ENCODE results near the gene CPSF7. TPM values are rescaled to one million over a fixed set of nuclear protein-coding genes. Genes with fewer than 3 reads are reported as not detected.

The CPSF7 gene
- total RNA-seq, 4 donors from 2014 or later: 58.8 to 95.1 (median 72.8) TPM

- intact Hi-C loops (cut with DNase I): no loop called here
- Histone ChIP-seq H3K9me3 (no peaks in the 10 kb centered on the region), H3K4me3 (replicated peaks in 1 of 3) (no peak overlapping the region), H3K36me3 (peaks cover 71 to 82% of the 10 kb centered on the region in 2 donors), H3K27ac (no peak overlapping the region), H3K4me1 (no peaks in the 10 kb centered on the region), H3K27me3 (no peaks in the 10 kb centered on the region)
- TF ChIP-seq POLR2A (IDR thresholded peaks at IDR 0.05): no peak
- TF ChIP-seq, protein P1, sequence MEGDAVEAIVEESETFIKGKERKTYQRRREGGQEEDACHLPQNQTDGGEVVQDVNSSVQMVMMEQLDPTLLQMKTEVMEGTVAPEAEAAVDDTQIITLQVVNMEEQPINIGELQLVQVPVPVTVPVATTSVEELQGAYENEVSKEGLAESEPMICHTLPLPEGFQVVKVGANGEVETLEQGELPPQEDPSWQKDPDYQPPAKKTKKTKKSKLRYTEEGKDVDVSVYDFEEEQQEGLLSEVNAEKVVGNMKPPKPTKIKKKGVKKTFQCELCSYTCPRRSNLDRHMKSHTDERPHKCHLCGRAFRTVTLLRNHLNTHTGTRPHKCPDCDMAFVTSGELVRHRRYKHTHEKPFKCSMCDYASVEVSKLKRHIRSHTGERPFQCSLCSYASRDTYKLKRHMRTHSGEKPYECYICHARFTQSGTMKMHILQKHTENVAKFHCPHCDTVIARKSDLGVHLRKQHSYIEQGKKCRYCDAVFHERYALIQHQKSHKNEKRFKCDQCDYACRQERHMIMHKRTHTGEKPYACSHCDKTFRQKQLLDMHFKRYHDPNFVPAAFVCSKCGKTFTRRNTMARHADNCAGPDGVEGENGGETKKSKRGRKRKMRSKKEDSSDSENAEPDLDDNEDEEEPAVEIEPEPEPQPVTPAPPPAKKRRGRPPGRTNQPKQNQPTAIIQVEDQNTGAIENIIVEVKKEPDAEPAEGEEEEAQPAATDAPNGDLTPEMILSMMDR (IDR thresholded peaks at IDR 0.05): no peak
- DNase-seq: no peak
- WGBS, 2 donors: 88 to 97% methylated on average over 2 of the region's 2 CpGs
Measured at GRCh38 chr11:61406067-61406466, 23.7 kb downstream of the CPSF7 start.

DNA sequence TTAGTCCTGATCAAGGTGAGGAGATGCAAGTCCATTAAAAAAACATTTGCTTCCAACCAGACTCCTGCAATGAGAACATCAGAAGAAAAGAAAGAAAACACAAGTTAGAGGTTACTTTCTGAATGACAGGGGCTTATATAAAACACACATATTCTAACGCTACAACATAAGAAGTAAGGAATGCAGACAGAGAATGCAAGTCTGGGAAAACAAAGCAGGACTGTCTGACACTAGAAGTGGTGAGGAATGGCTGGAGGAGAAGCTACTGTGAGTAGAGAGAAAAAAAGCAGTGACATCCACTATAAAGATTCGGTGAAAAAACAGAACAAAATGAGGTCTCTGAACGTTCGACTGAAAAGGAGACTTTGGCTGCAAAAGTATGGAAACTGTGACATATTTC lies 25.1 kb downstream of the CPSF7 start:
- Histone ChIP-seq H3K27ac (no peak overlapping the region), H3K4me3 (replicated peaks in 1 of 3) (no peak overlapping the region), H3K27me3 (no peaks in the 10 kb centered on the region), H3K9me3 (no peaks in the 10 kb centered on the region), H3K36me3 (peaks cover 56 to 67% of the 10 kb centered on the region in 2 donors), H3K4me1 (no peaks in the 10 kb centered on the region)
- DNase-seq: no peak
- 76 to 80% methylated on average over 4 of the region's 4 CpGs for WGBS, 2 donors
- TF ChIP-seq, protein P1 (IDR thresholded peaks at IDR 0.05): no peak
- TF ChIP-seq POLR2A (IDR thresholded peaks at IDR 0.05): no peak
- intact Hi-C loops (cut with DNase I): no loop called here

DNA sequence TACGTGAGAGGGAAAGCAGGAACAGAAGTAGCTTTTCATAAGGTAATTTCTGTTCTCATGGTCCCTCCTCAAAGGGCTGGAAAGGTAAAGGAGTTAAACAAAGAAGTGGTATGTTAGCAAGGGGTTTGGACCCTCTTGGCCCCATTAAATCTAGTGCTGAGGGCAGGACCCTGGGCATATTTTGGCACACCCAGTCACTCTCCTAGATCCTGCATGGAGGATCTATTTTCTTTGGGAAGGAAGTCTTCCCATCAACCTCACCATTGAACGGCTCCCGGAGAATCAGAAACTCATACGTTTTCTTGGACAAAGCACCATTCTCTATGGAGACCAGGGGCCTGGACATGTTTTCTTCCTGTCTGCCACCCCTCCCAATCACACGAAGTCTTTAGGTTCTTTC lies 25.7 kb downstream of the CPSF7 start:
- intact Hi-C loops (cut with DNase I): no loop called here
- H3K9me3 ChIP-seq: no peaks in the 10 kb centered on the region
- no peaks in the 10 kb centered on the region for H3K27me3 ChIP-seq
- H3K27ac ChIP-seq: no peak overlapping the region
- TF ChIP-seq, protein P1 (IDR thresholded peaks at IDR 0.05): no peak
- no peak for TF ChIP-seq POLR2A (IDR thresholded peaks at IDR 0.05)
- no peaks in the 10 kb centered on the region for H3K4me1 ChIP-seq
- DNase-seq: no peak
- H3K4me3 ChIP-seq (replicated peaks in 1 of 3): no peak overlapping the region
- WGBS, 2 donors: 83 to 84% methylated on average over 5 of the region's 5 CpGs
- peaks cover 53 to 62% of the 10 kb centered on the region in 2 donors for H3K36me3 ChIP-seq

DNA sequence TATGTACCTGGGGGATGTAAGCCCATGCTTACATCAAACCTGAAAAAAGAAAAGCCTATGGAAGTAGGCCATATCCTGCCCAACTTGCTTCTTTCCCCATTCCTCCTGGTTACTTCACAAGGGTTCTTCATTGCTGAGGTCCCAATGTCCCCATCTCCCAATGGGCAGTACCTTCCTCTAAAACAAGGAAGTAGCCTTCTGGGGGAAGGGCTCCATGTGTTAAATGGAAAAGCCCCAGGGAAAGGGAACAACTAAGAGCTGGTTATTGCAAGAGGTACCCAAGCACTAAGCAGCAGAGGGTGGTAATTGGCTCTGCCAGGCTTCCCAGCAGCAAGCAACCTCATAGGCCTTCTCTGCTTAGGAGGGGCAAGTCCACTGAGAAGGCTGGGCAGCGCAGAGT lies 26.1 kb downstream of the CPSF7 start:
- Histone ChIP-seq H3K27me3 (no peaks in the 10 kb centered on the region), H3K36me3 (peaks cover 49 to 62% of the 10 kb centered on the region in 2 donors), H3K27ac (no peak overlapping the region), H3K9me3 (no peaks in the 10 kb centered on the region), H3K4me1 (no peaks in the 10 kb centered on the region), H3K4me3 (replicated peaks in 1 of 3) (no peak overlapping the region)
- DNase-seq: no peak
- 97 to 100% methylated on average over 1 of the region's 1 CpG for WGBS, 2 donors
- intact Hi-C loops (cut with DNase I): no loop called here
- no peak for TF ChIP-seq POLR2A (IDR thresholded peaks at IDR 0.05)
- TF ChIP-seq, protein P1 (IDR thresholded peaks at IDR 0.05): no peak

- intact Hi-C loops (cut with DNase I): no loop called here
- Histone ChIP-seq H3K27ac (no peak overlapping the region), H3K27me3 (no peaks in the 10 kb centered on the region), H3K4me1 (no peaks in the 10 kb centered on the region), H3K36me3 (peaks cover 42 to 46% of the 10 kb centered on the region in 2 donors), H3K4me3 (replicated peaks in 1 of 3) (no peak overlapping the region), H3K9me3 (no peaks in the 10 kb centered on the region)
- DNase-seq: no peak
- WGBS, 2 donors: 88 to 100% methylated on average over 2 of the region's 2 CpGs
- TF ChIP-seq POLR2A (IDR thresholded peaks at IDR 0.05): no peak
- TF ChIP-seq, protein P1 (IDR thresholded peaks at IDR 0.05): no peak
Measured at GRCh38 chr11:61401573-61401972, 28.2 kb downstream of the CPSF7 start.

Measured in thyroid gland (tissue), 4 donors.